Lower lobe of right lung (tissue), 2 donors: Measurements from ENCODE around the gene CSGALNACT2. TPM values are rescaled to one million over a fixed set of nuclear protein-coding genes. Genes with fewer than 3 reads are reported as not detected.

Experiments
- ATAC-seq, 2 donors: fragments of 200-7000 bp; cut with Tn5 transposase; one replicate each; pipeline ENCODE4 v1.9.1; 2020 to 2022; ENCODE audit warnings: mild to moderate bottlenecking in 2 of 2, moderate library complexity in 2 of 2
- DNase-seq: peaks from one replicate; pipeline ENCODE4 v3.0.0-alpha.2; 2020
- H3K27ac ChIP-seq: fragments of 200-600 bp; one replicate; pipeline ENCODE4 v1.8.0; 2022
- H3K27me3 ChIP-seq: fragments of 200-600 bp; one replicate; pipeline ENCODE4 v1.8.0; 2022; ENCODE audit warnings: low read depth
- H3K36me3 ChIP-seq: fragments of 200-600 bp; one replicate; pipeline ENCODE4 v1.8.0; 2022; ENCODE audit warnings: mild to moderate bottlenecking
- H3K4me1 ChIP-seq: fragments of 200-600 bp; one replicate; pipeline ENCODE4 v1.8.0; 2022
- H3K4me3 ChIP-seq: fragments of 200-600 bp; one replicate; pipeline ENCODE4 v1.8.0; 2022; ENCODE audit warnings: mild to moderate bottlenecking
- H3K9me3 ChIP-seq: fragments of 200-600 bp; one replicate; pipeline ENCODE4 v1.8.0; 2022
- intact Hi-C: fragments of 100-400 bp; cut with DNase I; formaldehyde crosslinking; loops from one replicate; pipeline ENCODE4 v1.11.0; 2022
- total RNA-seq: library from RNA; stranded (reverse); fragmentation: NEBNext Ultra II Directional; extraction: Animal tissue kit (Norgen Biotek cat#: 25700); gene quantifications from one replicate; pipeline ENCODE4 v1.2.1, GENCODE V29; 2021
- TF ChIP-seq, protein P1 (sequence below): fragments of 200-600 bp; IDR thresholded peaks from one replicate; pipeline ENCODE4 v1.8.0; 2022; ENCODE audit warnings: antibody characterized with exemption, mild to moderate bottlenecking
- donor health status: DM: no; HTN: yes; CAD: no; lungs with severe emphysema.

CSGALNACT2 gene
- total RNA-seq, 1 donor from 2014 or later = 36.4 TPM

DNA sequence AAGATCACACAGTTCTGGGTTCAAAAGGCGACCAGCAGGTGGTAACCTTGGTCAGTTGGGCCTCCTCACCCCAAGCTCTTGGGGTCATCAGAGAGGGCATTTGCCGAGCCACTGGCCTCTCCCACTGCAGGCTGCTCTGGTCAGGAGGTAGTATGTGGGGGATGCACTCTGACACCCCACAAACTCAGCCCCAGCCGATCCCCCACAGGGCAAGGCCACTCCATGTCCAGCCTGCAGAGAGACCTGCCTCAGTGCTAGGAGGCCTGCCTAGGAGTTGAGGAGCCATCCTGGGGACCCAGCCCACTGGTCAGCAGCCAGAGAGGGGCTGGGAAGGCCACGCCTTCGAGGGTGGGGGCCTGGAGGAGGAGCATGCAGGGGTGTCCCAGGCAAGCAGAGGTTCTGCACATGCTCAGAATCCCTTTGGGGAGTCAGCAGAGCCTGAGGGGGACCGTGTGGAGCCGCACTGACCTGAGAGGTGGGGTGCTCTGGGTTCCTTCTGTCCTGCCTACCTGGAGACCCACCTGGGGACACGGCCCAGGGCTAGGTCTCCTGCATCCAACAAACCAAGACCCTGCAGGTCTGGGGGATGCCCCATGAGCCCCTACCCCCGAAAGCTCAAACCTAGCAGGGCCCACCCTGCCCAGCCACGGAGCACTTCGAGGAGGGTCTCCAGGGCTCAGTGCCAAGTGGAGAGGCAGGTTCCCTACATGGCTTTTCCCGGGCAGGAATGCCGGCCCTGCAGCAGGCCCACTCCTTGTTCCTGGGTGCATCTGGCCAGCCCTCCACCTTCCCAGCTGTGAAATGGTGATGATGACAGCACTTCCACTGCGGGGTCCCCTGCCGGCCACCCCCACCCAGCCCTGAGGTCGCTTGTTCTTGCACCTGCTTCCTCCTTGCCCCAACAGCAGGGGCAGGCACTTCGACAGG lies 70.2 kb downstream of the CSGALNACT2 start:
- ATAC-seq = no peak
- TF ChIP-seq, protein P1, sequence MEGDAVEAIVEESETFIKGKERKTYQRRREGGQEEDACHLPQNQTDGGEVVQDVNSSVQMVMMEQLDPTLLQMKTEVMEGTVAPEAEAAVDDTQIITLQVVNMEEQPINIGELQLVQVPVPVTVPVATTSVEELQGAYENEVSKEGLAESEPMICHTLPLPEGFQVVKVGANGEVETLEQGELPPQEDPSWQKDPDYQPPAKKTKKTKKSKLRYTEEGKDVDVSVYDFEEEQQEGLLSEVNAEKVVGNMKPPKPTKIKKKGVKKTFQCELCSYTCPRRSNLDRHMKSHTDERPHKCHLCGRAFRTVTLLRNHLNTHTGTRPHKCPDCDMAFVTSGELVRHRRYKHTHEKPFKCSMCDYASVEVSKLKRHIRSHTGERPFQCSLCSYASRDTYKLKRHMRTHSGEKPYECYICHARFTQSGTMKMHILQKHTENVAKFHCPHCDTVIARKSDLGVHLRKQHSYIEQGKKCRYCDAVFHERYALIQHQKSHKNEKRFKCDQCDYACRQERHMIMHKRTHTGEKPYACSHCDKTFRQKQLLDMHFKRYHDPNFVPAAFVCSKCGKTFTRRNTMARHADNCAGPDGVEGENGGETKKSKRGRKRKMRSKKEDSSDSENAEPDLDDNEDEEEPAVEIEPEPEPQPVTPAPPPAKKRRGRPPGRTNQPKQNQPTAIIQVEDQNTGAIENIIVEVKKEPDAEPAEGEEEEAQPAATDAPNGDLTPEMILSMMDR = no peak
- no peaks in the 10 kb centered on the region for H3K4me1 ChIP-seq

DNA sequence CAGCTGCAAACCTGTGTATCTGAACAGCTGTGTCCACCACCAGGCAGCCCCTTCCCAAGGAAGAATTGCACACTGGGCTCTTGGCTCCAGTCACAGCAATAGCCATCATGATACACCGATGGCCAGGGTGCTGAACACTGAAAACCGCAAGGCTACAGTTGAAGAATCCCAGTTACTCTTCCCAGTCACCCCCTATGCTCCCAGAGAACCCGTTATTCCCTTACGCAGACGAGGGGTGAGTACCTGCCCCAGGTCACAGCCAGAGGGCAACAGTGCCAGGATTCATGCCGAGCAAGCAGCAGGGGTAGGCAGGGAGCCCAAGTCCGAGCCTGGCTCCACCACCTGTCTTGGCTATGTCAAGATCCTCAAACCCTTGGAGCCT lies 70.8 kb downstream of the CSGALNACT2 start:
- no peak for ATAC-seq
- intact Hi-C loops = no loop called here
- Histone ChIP-seq H3K4me1 (no peaks in the 10 kb centered on the region), H3K4me3 (no peak overlapping the region), H3K27me3 (no peaks in the 10 kb centered on the region), H3K27ac (no peak overlapping the region), H3K9me3 (no peaks in the 10 kb centered on the region), H3K36me3 (no peaks in the 10 kb centered on the region)
- TF ChIP-seq, protein P1 = no peak
- DNase-seq = no peak

More for the DNA sequence above, 70.2 kb downstream of the CSGALNACT2 start:
- intact Hi-C loops = no loop called here
- Histone ChIP-seq H3K27ac (no peak overlapping the region), H3K4me3 (no peak overlapping the region), H3K27me3 (no peaks in the 10 kb centered on the region), H3K9me3 (no peaks in the 10 kb centered on the region), H3K36me3 (no peaks in the 10 kb centered on the region)
- peak; percentile 28 for DNase-seq

DNA sequence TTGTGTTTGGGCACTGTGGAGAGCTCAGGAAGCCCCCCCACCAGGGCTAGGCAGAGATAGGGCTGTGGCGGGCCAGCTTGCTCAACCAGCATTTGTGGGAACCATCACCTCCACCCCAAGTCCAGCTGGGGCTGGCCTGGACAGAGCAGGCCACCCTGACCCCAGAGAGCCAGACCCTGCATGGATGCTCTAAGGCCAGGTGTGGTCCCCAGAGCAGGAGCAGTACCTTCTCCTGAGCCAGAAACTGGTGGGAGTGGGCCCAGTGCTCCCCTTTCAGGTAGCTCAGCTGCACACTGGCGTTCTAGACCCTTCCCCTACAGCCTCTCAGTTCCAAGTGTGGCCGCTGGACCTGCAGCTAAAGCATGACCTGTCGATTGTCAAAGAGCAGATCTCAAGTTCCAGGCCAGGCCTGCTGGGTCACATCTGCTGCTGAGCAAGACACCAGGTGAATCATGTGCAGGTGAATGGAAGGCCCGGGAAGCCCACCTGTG lies 71.5 kb downstream of the CSGALNACT2 start:
- DNase-seq (peak; percentile 40), ATAC-seq (no peak)
- no peaks in the 10 kb centered on the region for H3K9me3 ChIP-seq
- no peaks in the 10 kb centered on the region for H3K36me3 ChIP-seq
- no peak overlapping the region for H3K4me3 ChIP-seq
- no peaks in the 10 kb centered on the region for H3K4me1 ChIP-seq
- intact Hi-C loops = no loop called here
- no peaks in the 10 kb centered on the region for H3K27me3 ChIP-seq
- TF ChIP-seq, protein P1 = no peak
- no peak overlapping the region for H3K27ac ChIP-seq

DNA sequence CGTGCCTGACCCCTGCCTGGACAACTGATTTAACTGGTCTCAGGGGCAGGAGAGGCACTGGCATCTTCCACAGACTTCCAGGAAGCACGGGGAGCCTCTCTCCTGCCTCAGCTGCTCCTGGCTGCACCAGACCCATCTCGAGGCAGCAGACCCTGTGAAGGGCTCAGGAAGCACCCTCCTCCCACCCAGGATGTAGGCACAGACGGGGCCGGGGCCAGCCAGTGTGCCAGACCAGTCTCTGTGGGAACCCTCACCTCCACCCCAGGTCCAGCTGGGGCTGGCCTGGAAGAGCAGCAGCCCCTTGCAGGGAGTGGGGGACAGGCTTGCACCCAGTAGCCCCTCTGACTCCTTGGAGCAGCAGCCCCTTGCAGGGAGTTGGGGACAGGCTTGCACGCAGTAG lies 72.3 kb downstream of the CSGALNACT2 start:
- Histone ChIP-seq H3K27me3 (no peaks in the 10 kb centered on the region), H3K9me3 (no peaks in the 10 kb centered on the region), H3K4me3 (no peak overlapping the region), H3K4me1 (no peaks in the 10 kb centered on the region), H3K27ac (no peak overlapping the region), H3K36me3 (no peaks in the 10 kb centered on the region)
- TF ChIP-seq, protein P1 = no peak
- ATAC-seq = peak in 1 of 2 donors; percentile 42
- DNase-seq = peak; percentile 23
- intact Hi-C loops = no loop called here

DNA sequence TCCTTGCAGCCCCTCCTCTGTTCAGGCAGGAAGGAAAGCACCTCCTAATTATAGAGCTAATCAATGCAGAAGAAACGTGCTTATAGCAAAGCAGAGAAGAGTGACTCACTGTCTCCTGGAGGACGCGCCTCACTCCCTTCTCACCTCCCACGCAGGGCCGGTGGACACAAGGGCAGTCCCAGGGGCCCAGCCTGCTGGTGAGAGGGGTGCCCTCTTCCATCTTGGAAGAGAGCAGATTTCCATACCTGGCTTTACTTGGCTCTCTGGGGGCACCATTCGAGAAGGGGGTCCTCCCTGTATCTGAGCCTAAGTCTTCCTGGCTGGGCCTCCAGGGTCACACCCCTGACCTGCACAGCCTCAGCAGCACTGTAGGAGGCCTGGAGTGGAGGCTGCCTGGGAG lies 72.8 kb downstream of the CSGALNACT2 start:
- peak; percentile 27 for DNase-seq
- Histone ChIP-seq H3K4me1 (no peaks in the 10 kb centered on the region), H3K4me3 (no peak overlapping the region), H3K9me3 (no peaks in the 10 kb centered on the region), H3K27me3 (no peaks in the 10 kb centered on the region), H3K36me3 (no peaks in the 10 kb centered on the region), H3K27ac (no peak overlapping the region)
- TF ChIP-seq, protein P1 = no peak
- intact Hi-C loops = no loop called here
- ATAC-seq = no peak
